ENCODE measurements around the gene MRPS21. TPM values are rescaled to one million over a fixed set of nuclear protein-coding genes. Genes with fewer than 3 reads are reported as not detected.
A peak's percentile ranks its signal among the peaks of the same experiment; 100 is the strongest.

MRPS21 gene
- total RNA-seq, 1 donor from 2014 or later = 69.2 TPM

- no peaks in the 10 kb centered on the region for H3K9me3 Mint-ChIP-seq
- peaks cover 10% of the 10 kb centered on the region for H3K27me3 Mint-ChIP-seq
- TF ChIP-seq, protein P1, sequence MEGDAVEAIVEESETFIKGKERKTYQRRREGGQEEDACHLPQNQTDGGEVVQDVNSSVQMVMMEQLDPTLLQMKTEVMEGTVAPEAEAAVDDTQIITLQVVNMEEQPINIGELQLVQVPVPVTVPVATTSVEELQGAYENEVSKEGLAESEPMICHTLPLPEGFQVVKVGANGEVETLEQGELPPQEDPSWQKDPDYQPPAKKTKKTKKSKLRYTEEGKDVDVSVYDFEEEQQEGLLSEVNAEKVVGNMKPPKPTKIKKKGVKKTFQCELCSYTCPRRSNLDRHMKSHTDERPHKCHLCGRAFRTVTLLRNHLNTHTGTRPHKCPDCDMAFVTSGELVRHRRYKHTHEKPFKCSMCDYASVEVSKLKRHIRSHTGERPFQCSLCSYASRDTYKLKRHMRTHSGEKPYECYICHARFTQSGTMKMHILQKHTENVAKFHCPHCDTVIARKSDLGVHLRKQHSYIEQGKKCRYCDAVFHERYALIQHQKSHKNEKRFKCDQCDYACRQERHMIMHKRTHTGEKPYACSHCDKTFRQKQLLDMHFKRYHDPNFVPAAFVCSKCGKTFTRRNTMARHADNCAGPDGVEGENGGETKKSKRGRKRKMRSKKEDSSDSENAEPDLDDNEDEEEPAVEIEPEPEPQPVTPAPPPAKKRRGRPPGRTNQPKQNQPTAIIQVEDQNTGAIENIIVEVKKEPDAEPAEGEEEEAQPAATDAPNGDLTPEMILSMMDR (IDR thresholded peaks at IDR 0.05) = no peak
- H3K27ac Mint-ChIP-seq = peak overlapping the region; percentile 24
- peaks cover 13% of the 10 kb centered on the region for H3K4me1 Mint-ChIP-seq
- H3K36me3 Mint-ChIP-seq (ENCODE audit: low read depth) = peaks cover 32% of the 10 kb centered on the region
- ATAC-seq (ENCODE audit: low read depth) (no peak), DNase-seq (no peak)
- CTCF ChIA-PET = interaction anchor here (1.2 kb wide), 1 partner anchor 19 kb away, joined by 3 read pairs; no protein-coding TSS in a partner anchor
- intact Hi-C loops (cut with micrococcal nuclease) = no loop called here
- H3K4me3 Mint-ChIP-seq = no peak overlapping the region
- POLR2A ChIA-PET = interaction anchor here (0.6 to 1.3 kb wide), 4 partner anchors 9 to 27 kb away, joined by 3 to 9 read pairs (median 5); partner anchors contain the start of gene ANP32E
Measured at GRCh38 chr1:150262388-150263320, 31.0 kb upstream of the MRPS21 start.

DNA sequence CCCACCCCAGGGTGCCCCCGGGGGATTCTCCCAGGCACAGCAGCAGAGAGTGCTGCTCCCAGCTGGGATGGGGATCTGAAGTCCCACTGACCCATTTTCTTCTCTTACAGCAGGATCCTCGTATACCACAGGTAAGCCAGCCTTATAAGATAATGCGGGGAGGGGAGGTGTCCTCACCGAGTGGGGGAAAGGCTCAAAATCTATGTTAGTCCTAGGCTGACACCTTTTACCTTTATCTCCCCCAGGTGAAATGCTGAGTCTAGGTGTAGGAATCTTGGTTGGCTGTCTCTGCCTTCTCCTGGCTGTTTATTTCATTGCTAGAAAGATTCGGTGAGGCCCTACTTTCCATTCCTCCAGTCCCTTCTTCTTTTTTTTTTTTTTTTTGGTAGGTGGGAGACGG lies 30.1 kb upstream of the MRPS21 start:
- Mint-ChIP-seq H3K27ac (no peak overlapping the region), H3K4me3 (no peak overlapping the region), H3K9me3 (no peaks in the 10 kb centered on the region), H3K36me3 (ENCODE audit: low read depth) (peaks cover 39% of the 10 kb centered on the region), H3K27me3 (peaks cover 4% of the 10 kb centered on the region), H3K4me1 (peaks cover 22% of the 10 kb centered on the region)
- no peak for DNase-seq
- CTCF ChIA-PET = interaction anchor here (1.2 kb wide), 1 partner anchor 18 kb away, joined by 3 read pairs; no protein-coding TSS in a partner anchor
- POLR2A ChIA-PET = interaction anchor here (1.3 kb wide), 1 partner anchor 28 kb away, joined by 3 read pairs; the partner anchor contains the start of gene ANP32E
- TF ChIP-seq, protein P1 (IDR thresholded peaks at IDR 0.05) = no peak
- ATAC-seq (ENCODE audit: low read depth) = no peak
- intact Hi-C loops (cut with micrococcal nuclease) = no loop called here

DNA sequence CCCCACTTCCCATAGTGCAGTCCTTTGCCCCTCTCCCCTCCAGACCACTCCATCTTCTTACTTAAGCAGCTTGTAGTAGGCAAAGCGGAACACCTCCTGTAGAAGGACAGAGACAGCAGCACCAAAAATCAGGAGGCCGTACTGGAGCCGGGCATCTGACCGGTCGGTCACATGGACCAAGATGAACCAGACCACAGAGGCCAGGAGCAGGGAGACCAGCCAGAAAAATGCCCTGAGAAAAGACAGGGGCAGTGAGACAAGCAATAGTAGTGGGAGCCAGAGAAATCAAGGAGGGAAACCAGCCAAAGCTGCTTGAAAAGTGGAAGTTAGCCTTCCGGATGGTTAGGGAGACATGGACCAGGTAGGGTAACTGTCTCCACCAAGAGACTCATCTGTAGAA lies 25.8 kb upstream of the MRPS21 start:
- DNase-seq = no peak
- ChIA-PET POLR2A (interaction anchor here (1.8 to 2.0 kb wide), 2 partner anchors 14 to 380 kb away, joined by 5 to 9 read pairs; a partner anchor contains a TSS), CTCF (no interaction called here)
- Mint-ChIP-seq H3K36me3 (ENCODE audit: low read depth) (peaks cover 44% of the 10 kb centered on the region), H3K4me3 (peak overlapping the region; percentile 100), H3K27me3 (peaks cover 4% of the 10 kb centered on the region), H3K9me3 (no peaks in the 10 kb centered on the region), H3K27ac (peak overlapping the region; percentile 94), H3K4me1 (peaks cover 32% of the 10 kb centered on the region)
- intact Hi-C loops (cut with micrococcal nuclease) = loop anchor here (5.0 kb wide), 1 partner anchor 94 kb away; the partner anchor contains the start of gene RPRD2
- no peak for ATAC-seq (ENCODE audit: low read depth)
- TF ChIP-seq, protein P1 (IDR thresholded peaks at IDR 0.05) = no peak

- no peak for DNase-seq
- H3K36me3 Mint-ChIP-seq (ENCODE audit: low read depth) = peaks cover 44% of the 10 kb centered on the region
- H3K4me3 Mint-ChIP-seq = peak overlapping the region; percentile 100
- H3K9me3 Mint-ChIP-seq = no peaks in the 10 kb centered on the region
- H3K4me1 Mint-ChIP-seq = peaks cover 32% of the 10 kb centered on the region
- peak; percentile 25 for ATAC-seq (ENCODE audit: low read depth)
- ChIA-PET POLR2A (interaction anchor here (0.7 to 2.0 kb wide), 10 partner anchors 9 to 659 kb away, joined by 3 to 15 read pairs (median 6); partner anchors contain the start of genes CA14, FALEC and RPRD2), CTCF (no interaction called here)
- TF ChIP-seq, protein P1 (IDR thresholded peaks at IDR 0.05) = no peak
- H3K27me3 Mint-ChIP-seq = peaks cover 4% of the 10 kb centered on the region
- peak overlapping the region; percentile 94 for H3K27ac Mint-ChIP-seq
- intact Hi-C loops (cut with micrococcal nuclease) = loop anchor here (5.0 kb wide), 1 partner anchor 94 kb away; the partner anchor contains the start of gene RPRD2
Measured at GRCh38 chr1:150268340-150268704, 25.3 kb upstream of the MRPS21 start.

Data from activated B cell treated with CpG ODN at 0.5 μM for 24 hours (primary cell).